ENCODE data around the gene ZNF514.

ZNF514 gene

GRCh38 chr2:95171902-95172301 lies 12.3 kb upstream of the ZNF514 start:
- ChIA-PET POLR2A (ENCODE audit: low non-redundant PET) (no interaction called here), CTCF (no interaction called here)
- H3K27ac ChIP-seq: no peak overlapping the region
- DNase-seq (ENCODE audit: low spot score): no peak
- no peak for TF ChIP-seq CTCF (conservative IDR thresholded peaks at IDR 0.05; ENCODE audit: low read depth)

GRCh38 chr2:95166065-95166763 lies 6.6 kb upstream of the ZNF514 start:
- DNase-seq (ENCODE audit: low spot score): no peak
- CTCF ChIA-PET: interaction anchor here (0.8 kb wide), 1 partner anchor 50 kb away, joined by 3 read pairs; no protein-coding TSS in a partner anchor
- H3K27ac ChIP-seq: peak overlapping the region; percentile 84
- TF ChIP-seq CTCF (conservative IDR thresholded peaks at IDR 0.05; ENCODE audit: low read depth): no peak
- POLR2A ChIA-PET (ENCODE audit: low non-redundant PET): interaction anchor here (0.9 kb wide), 1 partner anchor 9 kb away, joined by 4 read pairs; no protein-coding TSS in a partner anchor

GRCh38 chr2:95165371-95166064 lies 5.9 kb upstream of the ZNF514 start, which contains the start of gene ZNF2:
Gene ZNF2, plus strand, starts transcription at chr2:95165809. Its CDS starts 10,418 bp downstream, at chr2:95176227.
- peak; percentile 99 for DNase-seq (ENCODE audit: low spot score)
- ChIA-PET POLR2A (ENCODE audit: low non-redundant PET) (interaction anchor here (0.9 to 1.3 kb wide), 2 partner anchors 8 to 44 kb away, joined by 3 to 4 read pairs; partner anchors contain the start of gene MRPS5), CTCF (interaction anchor here (0.6 to 1.0 kb wide), 2 partner anchors 44 to 236 kb away, joined by 3 to 5 read pairs; partner anchors contain the start of gene MRPS5)
- H3K27ac ChIP-seq: peak within 1 kb of the TSS; percentile 84
- TF ChIP-seq CTCF (conservative IDR thresholded peaks at IDR 0.05; ENCODE audit: low read depth): no peak

- CTCF ChIA-PET: interaction anchor here (0.6 to 1.0 kb wide), 2 partner anchors 43 to 237 kb away, joined by 3 to 5 read pairs; partner anchors contain the start of gene MRPS5
- no peak for DNase-seq (ENCODE audit: low spot score)
- POLR2A ChIA-PET (ENCODE audit: low non-redundant PET): interaction anchor here (1.3 kb wide), 1 partner anchor 43 kb away, joined by 3 read pairs; the partner anchor contains the start of gene MRPS5
- no peak for TF ChIP-seq CTCF (conservative IDR thresholded peaks at IDR 0.05; ENCODE audit: low read depth)
- peak overlapping the region; percentile 84 for H3K27ac ChIP-seq
Measured at GRCh38 chr2:95165030-95165370, 5.4 kb upstream of the ZNF514 start.

GRCh38 chr2:95158891-95159619 lies 593 bp downstream of the ZNF514 start:
- no peak for TF ChIP-seq CTCF (conservative IDR thresholded peaks at IDR 0.05; ENCODE audit: low read depth)
- peak overlapping the region; percentile 78 for H3K27ac ChIP-seq
- CTCF ChIA-PET: interaction anchor here (0.6 to 0.7 kb wide), 3 partner anchors 10 to 228 kb away, joined by 3 read pairs; no protein-coding TSS in a partner anchor
- DNase-seq (ENCODE audit: low spot score): peak; percentile 26
- POLR2A ChIA-PET (ENCODE audit: low non-redundant PET): interaction anchor here (0.5 to 0.6 kb wide), 2 partner anchors 24 to 86 kb away, joined by 4 to 8 read pairs; no protein-coding TSS in a partner anchor

GRCh38 chr2:95158441-95158840 lies 1.2 kb downstream of the ZNF514 start:
- no peak for DNase-seq (ENCODE audit: low spot score)
- ChIA-PET POLR2A (ENCODE audit: low non-redundant PET) (no interaction called here), CTCF (interaction anchor here (0.6 kb wide), 1 partner anchor 46 kb away, joined by 3 read pairs; no protein-coding TSS in a partner anchor)
- no peak for TF ChIP-seq CTCF (conservative IDR thresholded peaks at IDR 0.05; ENCODE audit: low read depth)
- H3K27ac ChIP-seq: peak overlapping the region; percentile 78
